Measurements from ENCODE around the gene SPEF1.
"Not testable (repeated sequence)": the region's sequence is repeated elsewhere in the genome, so short reads cannot be mapped to it uniquely, and the experiment has no call there.

The SPEF1 gene, protein sequence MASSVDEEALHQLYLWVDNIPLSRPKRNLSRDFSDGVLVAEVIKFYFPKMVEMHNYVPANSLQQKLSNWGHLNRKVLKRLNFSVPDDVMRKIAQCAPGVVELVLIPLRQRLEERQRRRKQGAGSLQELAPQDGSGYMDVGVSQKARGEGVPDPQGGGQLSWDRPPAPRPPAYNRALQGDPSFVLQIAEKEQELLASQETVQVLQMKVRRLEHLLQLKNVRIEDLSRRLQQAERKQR

DNA sequence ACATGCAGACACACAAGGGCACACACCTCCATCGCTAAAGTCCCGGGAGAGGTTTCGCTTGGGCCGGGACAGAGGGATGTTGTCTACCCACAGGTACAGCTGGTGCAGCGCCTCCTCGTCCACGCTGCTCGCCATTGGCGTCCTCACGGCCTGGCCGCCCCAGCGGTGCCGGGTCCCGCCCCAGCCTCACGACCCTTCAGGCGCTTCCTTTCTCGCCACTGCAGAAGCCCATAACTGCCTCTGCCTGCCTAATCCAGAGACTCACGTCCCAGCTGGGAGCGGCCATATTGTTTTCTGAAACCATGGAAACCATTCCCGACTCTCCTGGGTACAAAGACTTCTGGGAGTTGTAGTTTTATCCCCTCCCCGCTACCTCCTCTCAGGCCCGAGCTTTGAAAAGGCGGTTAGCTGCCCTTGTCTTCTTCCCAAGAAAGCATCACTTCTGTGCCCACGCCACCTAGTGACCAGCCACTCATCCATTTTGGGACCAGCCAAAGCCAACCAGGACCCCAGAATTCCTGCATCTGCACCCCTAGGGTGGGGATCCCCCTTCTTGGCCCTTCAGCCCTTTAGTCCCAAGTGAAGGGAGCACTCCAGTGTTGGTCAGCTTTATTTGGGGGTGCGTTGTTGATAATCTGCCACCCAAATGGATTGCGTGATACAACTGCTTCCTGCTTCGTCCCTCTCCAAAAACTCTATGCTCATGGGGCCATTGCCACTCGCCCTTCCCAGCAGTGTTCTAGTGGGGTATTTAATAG, at the start of gene SPEF1:
Gene SPEF1 (minus strand): TSS at position 296 of the 758 bp plus-strand sequence. CDS start 161 bp downstream, at position 135.
- DNase-seq (ENCODE audit: low read depth in 1 of 2, low spot score in 1 of 2) = no peak

DNA sequence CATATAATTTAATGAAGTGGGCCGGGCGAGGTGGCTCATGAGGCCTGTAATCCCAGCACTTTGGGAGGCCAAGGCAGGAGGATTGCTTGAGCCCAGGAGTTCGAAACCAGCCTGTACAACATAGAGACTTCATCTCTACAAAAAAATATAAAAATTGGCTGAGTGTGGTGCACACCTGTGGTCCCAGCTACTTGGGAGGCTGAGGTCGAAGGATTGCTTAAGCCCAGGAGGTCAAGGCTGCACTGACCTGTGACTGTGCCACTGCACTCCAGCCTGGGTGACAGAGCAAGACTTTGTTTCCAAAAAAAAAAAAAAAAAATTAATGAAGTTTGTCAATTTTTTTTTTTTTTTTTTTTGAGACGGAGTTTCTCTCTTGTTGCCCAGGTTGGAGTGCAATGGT, 48.6 kb upstream of the SPEF1 start:
- DNase-seq (ENCODE audit: low read depth in 1 of 2, low spot score in 1 of 2) = not testable (repeated sequence)

DNA sequence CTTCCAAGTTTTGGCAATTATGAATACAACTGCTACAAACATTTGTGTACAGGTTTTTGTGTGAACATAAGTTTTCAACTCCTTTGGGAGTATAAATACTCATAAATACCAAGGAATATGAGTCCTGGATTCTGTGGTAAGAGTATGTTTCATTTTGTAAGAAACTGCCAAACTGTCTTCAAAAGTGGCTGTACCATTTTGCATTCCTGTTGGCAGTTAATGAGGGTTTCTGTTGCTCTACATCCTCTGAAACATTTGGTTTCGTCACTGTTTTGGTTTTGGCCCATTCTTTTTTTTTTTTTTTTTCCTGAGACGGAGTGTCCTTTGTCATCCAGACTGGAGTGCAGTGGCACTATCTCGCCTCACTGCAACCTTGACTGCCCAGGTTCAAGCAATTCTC, 47.5 kb upstream of the SPEF1 start:
- no peak for DNase-seq (ENCODE audit: low read depth in 1 of 2, low spot score in 1 of 2)

GRCh38 chr20:3826420-3826819, 45.2 kb upstream of the SPEF1 start:
- DNase-seq (ENCODE audit: low read depth in 1 of 2, low spot score in 1 of 2) = no peak

DNA sequence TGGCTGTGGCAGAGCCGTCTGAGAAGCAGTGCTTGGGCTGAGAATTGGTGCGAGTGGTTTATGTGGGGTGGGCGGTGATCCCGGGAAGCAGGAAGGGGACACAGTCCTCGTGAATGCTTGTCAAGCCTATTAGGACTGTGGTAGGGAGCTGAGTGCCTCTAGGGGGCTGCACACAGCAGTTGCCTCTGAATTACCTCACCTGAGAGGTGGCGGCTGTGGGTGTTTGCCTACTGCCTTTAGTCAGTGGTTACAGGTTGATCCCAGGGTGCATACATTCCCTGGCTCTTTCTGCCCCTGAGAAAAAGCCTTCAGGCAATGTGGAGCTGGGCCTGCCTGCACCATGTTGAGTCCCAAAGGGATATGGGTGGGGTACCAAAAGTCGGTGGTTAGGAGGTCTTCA, 44.3 kb upstream of the SPEF1 start:
- no peak for DNase-seq (ENCODE audit: low read depth in 1 of 2, low spot score in 1 of 2)

GRCh38 chr20:3823881-3824280, 42.6 kb upstream of the SPEF1 start:
- DNase-seq (ENCODE audit: low read depth in 1 of 2, low spot score in 1 of 2) = no peak

DNA sequence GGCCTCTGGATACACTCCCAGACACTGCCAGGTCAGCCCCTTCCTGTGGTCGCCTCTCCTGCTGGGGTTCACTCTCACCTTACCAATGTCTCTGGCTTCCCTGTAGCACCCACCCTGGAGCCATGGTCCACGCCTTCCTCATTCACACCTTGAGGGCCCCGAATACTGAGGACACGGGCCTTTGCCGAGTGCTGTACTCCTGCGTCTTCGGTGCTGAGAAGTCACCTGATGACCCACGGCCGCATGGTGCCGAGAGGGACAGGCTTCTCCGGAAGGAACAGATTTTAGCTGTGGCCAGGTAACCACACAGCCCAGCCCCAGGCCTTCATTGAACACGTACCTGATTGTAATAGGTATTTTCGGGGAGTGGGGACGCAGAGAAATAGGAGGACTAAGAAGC, 40.7 kb upstream of the SPEF1 start:
- no peak for DNase-seq (ENCODE audit: low read depth in 1 of 2, low spot score in 1 of 2)

DNA sequence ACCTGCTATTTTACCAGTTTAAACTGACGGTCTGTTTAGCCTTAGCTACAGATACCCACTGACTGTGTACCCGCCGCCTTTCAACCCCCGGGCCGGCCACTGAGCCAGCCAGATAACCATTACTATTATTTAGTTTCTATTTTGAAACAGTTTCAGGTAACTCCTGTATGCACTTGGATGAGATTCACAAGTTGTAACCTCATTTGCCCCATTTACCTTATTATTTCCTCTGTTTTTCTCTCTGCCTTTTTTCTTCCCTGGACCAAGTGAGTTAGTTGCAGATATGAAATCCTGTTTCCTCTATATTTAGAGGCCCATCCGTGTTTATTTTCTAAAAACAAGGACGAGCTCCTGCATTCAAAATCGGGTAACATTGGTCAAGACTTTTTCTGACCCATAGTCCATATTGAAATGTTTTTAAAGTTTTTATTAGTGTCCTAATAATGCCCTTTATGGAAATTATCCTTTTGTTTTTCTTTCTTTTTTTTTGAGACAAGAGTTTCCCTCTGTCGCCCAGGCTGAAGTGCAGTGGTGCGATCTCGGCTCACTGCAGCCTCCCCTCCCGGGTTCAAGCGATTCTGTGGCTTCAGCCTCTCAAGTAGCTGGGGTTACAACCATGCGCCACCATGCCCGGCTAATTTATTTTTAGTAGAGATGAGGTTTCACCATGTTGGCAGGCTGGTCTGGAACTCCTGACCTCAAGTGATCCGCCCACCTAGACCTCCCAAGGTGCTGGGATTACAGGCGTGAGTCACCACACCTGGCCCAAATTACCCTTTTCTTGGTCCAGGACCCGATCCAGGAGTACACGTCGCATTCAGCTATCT, 39.9 kb upstream of the SPEF1 start:
- DNase-seq (ENCODE audit: low read depth in 1 of 2, low spot score in 1 of 2) = no peak

DNA sequence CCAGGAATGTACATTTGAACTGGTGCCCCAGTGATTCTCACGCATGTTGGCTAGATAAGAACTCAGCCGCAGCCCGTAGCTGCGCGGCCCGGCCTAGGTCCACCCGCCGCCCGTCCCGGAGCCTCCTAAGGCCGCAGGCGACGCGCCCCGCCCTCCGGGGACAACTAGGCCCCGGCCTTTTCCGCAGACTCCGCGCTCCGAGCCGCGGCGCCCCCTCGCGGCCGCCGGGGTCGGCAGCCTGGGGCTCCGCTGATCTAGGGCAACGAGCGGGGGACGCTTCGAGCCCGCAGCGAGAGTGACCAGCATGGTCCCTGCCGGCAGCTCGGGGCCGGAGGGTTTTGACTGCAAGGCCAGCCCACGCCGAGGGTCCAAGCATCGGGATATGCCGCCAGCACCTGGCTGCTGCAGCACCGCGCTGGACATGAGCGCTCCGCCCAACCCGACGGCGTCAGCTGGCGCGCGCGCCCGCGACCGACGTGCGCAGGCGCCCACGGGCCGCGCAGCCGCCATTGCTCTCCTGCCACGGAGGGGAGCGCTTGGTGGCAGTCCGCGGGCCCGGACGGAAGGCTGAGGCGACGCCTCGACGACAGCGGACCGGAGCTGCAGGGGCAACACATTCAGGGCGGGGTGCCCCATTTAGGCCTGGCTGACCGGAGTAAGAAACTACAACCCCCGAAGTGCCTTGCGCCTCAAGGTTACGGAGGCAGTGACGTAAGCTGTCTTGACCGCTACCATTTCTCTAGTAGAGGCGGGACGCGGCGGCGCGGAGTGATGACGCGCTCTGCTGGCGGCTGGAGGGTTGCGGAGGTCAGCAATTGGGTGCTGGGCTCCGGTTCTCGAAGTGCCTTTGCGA, 39.0 kb upstream of the SPEF1 start, which contains the start of gene AP5S1:
Gene AP5S1 (plus strand): TSS at position 500 of the 853 bp plus-strand sequence. CDS start 1,571 bp downstream, outside the sequence.
- DNase-seq (ENCODE audit: low read depth in 1 of 2, low spot score in 1 of 2) = peak; percentile 71 to 86

GRCh38 chr20:3819411-3820047, 38.3 kb upstream of the SPEF1 start:
- no peak for DNase-seq (ENCODE audit: low read depth in 1 of 2, low spot score in 1 of 2)

GRCh38 chr20:3818155-3819151, 37.2 kb upstream of the SPEF1 start:
- no peak for DNase-seq (ENCODE audit: low read depth in 1 of 2, low spot score in 1 of 2)

DNA sequence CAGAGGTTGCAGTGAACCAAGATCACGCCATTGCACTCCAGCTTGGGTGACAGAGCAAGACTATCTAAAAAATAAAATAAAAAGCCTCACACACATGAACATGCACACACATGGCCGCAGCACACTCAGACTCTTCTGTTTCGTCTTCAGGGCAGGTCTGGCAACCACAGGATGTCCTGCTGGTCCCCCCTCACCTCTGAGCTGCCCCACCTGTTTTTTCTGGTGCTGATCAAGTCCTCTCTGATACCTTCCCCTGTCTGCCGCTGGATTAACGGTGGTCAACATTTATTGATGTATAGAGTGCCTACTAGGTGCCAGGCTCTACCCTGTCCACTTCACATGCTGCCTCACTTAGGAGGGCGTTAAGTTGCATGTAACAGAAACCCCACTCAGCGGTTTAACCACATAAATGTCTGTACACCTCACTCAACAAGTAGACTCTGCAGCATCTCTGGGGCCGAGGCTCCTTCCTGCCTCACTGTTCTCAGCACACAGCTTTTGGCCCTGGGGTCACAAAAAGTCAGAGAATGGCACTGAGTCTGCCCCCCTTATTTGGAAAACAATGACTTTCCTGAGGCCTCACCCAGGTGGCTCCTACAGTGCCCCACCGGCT, 34.6 kb upstream of the SPEF1 start:
- no peak for DNase-seq (ENCODE audit: low read depth in 1 of 2, low spot score in 1 of 2)

- no peak for DNase-seq (ENCODE audit: low read depth in 1 of 2, low spot score in 1 of 2)
These were observed 33.8 kb upstream of the SPEF1 start for GRCh38 chr20:3814928-3815495.

- no peak for DNase-seq (ENCODE audit: low read depth in 1 of 2, low spot score in 1 of 2)
These were observed 32.8 kb upstream of the SPEF1 start for GRCh38 chr20:3813848-3814581.

GRCh38 chr20:3812975-3813847, 32.0 kb upstream of the SPEF1 start:
- no peak for DNase-seq (ENCODE audit: low read depth in 1 of 2, low spot score in 1 of 2)

DNA sequence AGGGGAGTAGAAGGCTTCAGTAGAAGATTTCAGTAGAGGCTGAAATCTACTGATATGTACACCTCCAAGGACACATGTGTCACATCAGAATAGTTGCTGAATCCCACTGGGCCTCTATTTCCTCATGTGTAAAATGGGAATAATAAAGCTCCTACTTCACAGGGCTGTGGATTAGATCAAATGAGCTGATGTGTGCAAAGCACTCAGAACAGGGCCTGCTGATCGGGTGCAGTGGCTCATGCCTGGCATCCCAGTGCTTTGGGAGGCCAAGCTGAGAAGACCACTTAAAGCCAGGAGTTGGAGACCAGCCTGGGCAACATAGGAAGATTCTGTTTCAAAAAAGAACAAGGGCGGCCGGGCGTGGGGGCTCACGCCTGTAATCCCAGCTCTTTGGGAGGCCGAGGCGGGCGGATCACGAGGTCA, 31.0 kb upstream of the SPEF1 start:
- no peak for DNase-seq (ENCODE audit: low read depth in 1 of 2, low spot score in 1 of 2)

All from activated T-helper 1 cell treated with anti-CD3 and anti-CD28 coated beads, Interleukin-2, amount 50 U/mL, for 16 hours (primary cell).